ENCODE data around the gene APOA5.
"Not testable (repeated sequence)": the region's sequence is repeated elsewhere in the genome, so short reads cannot be mapped to it uniquely, and the experiment has no call there.

The APOA5 gene

GRCh38 chr11:116771935-116772334 lies 19.7 kb downstream of the APOA5 start:
- no peak for DNase-seq

- no peak for DNase-seq
These were observed 29.5 kb downstream of the APOA5 start for GRCh38 chr11:116762132-116762531.

- not testable (repeated sequence) for DNase-seq
These were observed 35.6 kb downstream of the APOA5 start for GRCh38 chr11:116756044-116756443.

- DNase-seq: no peak
These were observed 41.5 kb downstream of the APOA5 start for GRCh38 chr11:116750070-116750718.

GRCh38 chr11:116742104-116742503 lies 49.6 kb downstream of the APOA5 start:
- no peak for DNase-seq

- no peak for DNase-seq
These were observed 50.9 kb downstream of the APOA5 start for GRCh38 chr11:116740741-116741140.

Measured in NCI-H1436 treated with DMSO at 0.1 percent for 48 hours (cell line).